ENCODE data around the gene SH3RF3. TPM values are rescaled to one million over a fixed set of nuclear protein-coding genes. Genes with fewer than 3 reads are reported as not detected.

Gene SH3RF3
- total and polyA plus RNA-seq, 2 of the 13 experiments (the other 11 are each of a cell fraction or from before 2014, with no cell fraction given) = 0.04 TPM; not detected in 1

DNA sequence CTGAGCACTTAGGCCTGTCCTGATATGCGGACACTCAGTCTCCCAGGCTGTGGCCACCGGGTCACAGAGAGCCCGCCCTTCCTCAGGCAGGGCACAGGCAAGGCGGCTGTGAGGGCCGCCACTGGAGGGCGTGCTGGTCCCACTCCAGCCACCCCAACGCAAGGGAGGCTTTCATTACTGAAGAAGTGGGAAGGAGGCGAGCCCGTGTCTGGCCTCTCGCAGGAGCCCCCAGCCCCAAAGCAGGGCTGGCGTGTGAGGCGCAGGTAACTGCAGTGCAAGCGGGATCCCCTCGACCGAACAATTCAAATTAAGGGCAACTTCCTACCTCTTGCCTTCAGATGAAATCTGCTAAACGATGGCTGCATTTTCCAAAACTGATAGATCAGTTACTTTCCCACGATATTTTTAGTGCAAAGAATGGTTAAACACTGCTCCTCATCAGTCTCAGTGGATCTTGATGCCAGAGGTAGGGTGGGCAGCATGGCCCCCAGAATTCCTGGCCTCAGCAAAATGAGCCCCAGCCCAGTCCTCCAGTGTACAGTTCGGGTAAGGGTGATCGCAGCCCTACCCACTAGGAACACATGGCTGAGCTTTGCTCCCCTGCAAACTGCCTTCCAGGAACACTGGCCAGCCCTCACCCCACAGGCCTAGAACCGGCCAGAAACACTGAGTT is 387.6 kb downstream of the SH3RF3 start (continued):
- TF ChIP-seq, protein P1, sequence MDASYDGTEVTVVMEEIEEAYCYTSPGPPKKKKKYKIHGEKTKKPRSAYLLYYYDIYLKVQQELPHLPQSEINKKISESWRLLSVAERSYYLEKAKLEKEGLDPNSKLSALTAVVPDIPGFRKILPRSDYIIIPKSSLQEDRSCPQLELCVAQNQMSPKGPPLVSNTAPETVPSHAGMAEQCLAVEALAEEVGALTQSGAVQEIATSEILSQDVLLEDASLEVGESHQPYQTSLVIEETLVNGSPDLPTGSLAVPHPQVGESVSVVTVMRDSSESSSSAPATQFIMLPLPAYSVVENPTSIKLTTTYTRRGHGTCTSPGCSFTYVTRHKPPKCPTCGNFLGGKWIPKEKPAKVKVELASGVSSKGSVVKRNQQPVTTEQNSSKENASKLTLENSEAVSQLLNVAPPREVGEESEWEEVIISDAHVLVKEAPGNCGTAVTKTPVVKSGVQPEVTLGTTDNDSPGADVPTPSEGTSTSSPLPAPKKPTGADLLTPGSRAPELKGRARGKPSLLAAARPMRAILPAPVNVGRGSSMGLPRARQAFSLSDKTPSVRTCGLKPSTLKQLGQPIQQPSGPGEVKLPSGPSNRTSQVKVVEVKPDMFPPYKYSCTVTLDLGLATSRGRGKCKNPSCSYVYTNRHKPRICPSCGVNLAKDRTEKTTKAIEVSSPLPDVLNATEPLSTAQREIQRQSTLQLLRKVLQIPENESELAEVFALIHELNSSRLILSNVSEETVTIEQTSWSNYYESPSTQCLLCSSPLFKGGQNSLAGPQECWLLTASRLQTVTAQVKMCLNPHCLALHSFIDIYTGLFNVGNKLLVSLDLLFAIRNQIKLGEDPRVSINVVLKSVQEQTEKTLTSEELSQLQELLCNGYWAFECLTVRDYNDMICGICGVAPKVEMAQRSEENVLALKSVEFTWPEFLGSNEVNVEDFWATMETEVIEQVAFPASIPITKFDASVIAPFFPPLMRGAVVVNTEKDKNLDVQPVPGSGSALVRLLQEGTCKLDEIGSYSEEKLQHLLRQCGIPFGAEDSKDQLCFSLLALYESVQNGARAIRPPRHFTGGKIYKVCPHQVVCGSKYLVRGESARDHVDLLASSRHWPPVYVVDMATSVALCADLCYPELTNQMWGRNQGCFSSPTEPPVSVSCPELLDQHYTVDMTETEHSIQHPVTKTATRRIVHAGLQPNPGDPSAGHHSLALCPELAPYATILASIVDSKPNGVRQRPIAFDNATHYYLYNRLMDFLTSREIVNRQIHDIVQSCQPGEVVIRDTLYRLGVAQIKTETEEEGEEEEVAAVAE (CRISPR knock-in tag; IDR thresholded peaks at IDR 0.05; ENCODE audit: borderline replicate concordance) = peak; percentile 9; the same call in 1 of the 2 replicates
- no peak for TF ChIP-seq ZNF24 (IDR thresholded peaks at IDR 0.05)
- no peak for TF ChIP-seq ZSCAN30 (CRISPR knock-in tag; IDR thresholded peaks at IDR 0.05)
- TF ChIP-seq ZBTB3 (CRISPR knock-in tag; IDR thresholded peaks at IDR 0.05; ENCODE audit: borderline replicate concordance, low read depth) = no peak
- peak; percentile 100 for TF ChIP-seq CTCF (CRISPR knock-in tag; IDR thresholded peaks at IDR 0.05)
- no peak for TF ChIP-seq TRAFD1 (CRISPR knock-in tag; IDR thresholded peaks at IDR 0.05; ENCODE audit: borderline replicate concordance)
- no peak for TF ChIP-seq ASH2L (IDR thresholded peaks at IDR 0.05; ENCODE audit: insufficient read length, low read depth, low read length)
